Stimulated activated CD4-positive, alpha-beta T cell treated with anti-CD3 and anti-CD28 coated beads, Interleukin-1b, Interleukin-23, amount 100 ng/mL, for 24 hours (primary cell): ENCODE data around the gene SLC6A3.
"Not testable (repeated sequence)": the region's sequence is repeated elsewhere in the genome, so short reads cannot be mapped to it uniquely, and the experiment has no call there.

Experiments
- DNase-seq, 4 experiments: peaks; one replicate each; pipeline ENCODE4 v3.0.0-alpha.2; 2020; ENCODE audit warnings: low read depth in 4 of 4, low spot score in 1 of 4

Gene SLC6A3

GRCh38 chr5:1478271-1479035 lies 33.2 kb upstream of the SLC6A3 start:
- DNase-seq: no peak

DNA sequence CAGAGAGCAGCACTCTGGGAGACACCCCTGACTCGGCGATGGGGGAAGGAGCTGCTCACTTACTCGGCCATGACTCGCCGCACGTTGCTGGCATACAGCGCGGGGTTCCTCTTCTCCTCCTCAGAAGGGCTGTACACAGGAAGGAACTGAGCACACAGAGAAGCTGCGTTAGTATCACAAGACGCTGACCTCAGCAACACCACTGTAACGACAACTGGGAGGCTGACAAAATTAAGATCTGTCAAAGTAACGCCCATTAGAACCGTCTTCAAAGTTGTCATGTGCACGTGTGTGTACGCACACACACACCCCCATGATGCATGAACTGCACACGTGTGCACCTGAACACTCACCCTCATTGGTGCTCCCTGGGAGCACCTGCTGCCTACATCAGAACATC lies 32.1 kb upstream of the SLC6A3 start:
- no peak for DNase-seq

GRCh38 chr5:1476967-1477310 lies 31.7 kb upstream of the SLC6A3 start:
- DNase-seq: no peak

DNA sequence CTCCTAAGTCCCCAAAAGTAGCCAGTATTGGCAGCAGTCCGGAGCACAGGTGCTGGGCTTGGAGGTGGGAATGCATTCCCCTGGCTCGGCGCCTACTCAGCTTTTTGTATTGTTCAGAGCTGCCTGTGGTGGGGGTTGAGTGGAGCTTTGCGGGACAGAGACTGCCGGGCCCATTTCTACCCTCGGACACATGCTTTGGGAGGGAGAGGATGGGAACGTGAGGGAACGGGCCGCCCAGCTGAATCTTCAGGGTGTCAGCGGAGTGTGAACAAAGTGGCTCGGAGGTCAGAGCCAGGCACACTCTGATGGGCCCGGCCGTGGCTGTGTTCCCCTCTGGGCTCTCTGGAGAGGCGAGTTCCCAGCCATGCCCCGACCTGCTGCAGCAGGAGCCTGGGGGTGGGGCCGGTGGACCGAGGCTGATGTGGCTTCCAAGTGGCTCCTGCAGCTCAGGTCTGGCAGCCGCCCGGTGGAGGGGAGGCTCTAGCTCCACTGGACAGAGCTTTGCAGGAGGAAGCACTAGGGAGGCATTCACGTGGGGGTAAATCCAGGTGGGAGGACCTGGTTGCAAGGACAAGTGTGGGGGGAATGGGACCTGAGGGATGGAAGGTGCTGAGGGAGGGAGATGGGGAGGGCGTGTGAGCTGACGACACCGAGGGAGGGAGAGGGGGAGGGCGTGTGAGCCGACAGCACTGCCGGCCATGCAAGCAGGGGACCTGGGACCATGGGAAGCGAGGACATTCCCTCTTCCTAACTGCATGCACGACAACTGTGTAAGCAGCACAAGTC lies 31.1 kb upstream of the SLC6A3 start:
- DNase-seq: no peak

DNA sequence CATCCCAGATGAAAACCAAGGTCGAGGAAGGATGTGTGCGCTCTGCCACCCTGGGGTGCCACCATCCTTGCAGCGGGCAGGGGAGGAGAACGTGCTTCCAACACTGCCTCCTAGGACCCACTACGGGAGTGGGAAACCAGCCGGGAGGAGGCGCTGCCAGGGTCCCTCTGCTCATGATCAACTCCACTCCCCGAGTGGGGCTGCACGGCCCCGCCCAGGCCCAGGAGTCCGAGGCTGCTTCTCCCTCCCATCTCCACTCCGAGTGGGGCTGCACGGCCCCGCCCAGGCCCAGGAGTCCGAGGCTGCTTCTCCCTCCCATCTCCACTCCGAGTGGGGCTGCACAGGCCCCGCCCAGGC lies 30.3 kb upstream of the SLC6A3 start:
- DNase-seq: not testable (repeated sequence)

- no peak for DNase-seq
Observed at GRCh38 chr5:1474866-1475543, 29.8 kb upstream of the SLC6A3 start.

DNA sequence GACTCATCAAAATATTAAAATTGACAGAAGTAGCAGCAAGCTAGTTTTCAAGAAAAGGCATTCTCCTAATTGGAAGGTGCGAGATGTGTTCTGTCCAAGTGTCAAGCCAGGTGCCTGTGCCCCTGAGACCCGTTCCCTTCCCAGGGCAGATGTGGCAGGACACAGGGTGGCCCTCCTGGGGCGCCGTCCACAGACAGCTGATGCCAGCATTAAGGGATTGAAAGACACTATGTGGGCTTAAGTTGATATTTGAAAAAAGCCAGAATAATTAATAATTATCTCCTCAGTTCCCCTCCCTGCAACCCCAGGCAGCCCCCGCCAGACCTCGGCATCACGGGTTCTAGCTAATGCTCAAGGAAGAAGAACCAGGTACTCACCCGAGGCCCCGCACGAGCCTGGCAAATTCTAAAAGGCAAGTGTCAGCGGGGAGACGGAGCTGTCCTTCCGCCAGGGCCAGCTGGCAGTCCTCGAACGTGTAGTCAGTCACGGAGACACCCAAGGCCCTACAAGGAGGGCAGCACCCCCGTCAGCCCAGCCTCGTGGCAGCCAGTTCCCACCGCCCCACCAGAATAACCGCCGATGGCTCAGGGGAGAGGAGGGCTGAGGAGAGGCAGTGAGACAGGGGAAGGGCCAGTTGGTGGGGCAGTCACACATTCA lies 29.1 kb upstream of the SLC6A3 start:
- no peak for DNase-seq

GRCh38 chr5:1473746-1474145 lies 28.5 kb upstream of the SLC6A3 start:
- no peak for DNase-seq

DNA sequence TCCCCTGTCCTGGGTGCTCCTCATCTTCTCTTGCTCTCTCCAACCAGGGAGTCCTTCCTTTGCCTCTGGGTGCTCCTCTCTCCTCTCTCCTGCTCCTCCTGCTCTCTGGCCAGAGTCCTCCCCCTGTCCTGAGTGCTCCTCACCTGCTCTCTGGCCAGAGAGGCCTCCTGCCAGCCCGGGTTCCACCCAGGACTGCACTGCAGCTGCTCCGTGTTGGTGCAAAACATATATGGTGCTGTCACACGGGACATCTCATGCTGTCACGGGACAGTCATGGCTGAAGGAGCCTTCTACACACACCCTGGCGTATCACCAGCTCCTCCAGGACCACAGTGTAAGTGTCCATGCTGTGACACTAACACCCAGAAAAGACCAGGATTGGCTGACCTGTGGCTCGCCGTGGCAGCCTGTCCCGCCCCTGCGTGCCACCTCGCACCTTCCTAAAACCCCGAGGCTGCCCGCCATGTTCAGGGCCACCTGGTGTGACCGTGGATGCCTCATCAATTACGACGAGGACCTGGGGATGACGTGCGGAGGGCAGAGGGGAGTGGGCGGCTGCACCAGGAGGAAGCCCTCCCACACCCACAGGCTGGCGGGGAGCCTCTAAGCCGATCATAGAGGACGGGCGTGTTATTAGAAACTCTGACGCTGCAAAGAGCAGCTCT lies 27.9 kb upstream of the SLC6A3 start:
- DNase-seq: no peak

GRCh38 chr5:1471997-1472963 lies 27.0 kb upstream of the SLC6A3 start:
- no peak for DNase-seq

GRCh38 chr5:1471240-1471853 lies 26.1 kb upstream of the SLC6A3 start:
- no peak for DNase-seq

- no peak for DNase-seq
Observed at GRCh38 chr5:1470762-1471211, 25.5 kb upstream of the SLC6A3 start.

DNA sequence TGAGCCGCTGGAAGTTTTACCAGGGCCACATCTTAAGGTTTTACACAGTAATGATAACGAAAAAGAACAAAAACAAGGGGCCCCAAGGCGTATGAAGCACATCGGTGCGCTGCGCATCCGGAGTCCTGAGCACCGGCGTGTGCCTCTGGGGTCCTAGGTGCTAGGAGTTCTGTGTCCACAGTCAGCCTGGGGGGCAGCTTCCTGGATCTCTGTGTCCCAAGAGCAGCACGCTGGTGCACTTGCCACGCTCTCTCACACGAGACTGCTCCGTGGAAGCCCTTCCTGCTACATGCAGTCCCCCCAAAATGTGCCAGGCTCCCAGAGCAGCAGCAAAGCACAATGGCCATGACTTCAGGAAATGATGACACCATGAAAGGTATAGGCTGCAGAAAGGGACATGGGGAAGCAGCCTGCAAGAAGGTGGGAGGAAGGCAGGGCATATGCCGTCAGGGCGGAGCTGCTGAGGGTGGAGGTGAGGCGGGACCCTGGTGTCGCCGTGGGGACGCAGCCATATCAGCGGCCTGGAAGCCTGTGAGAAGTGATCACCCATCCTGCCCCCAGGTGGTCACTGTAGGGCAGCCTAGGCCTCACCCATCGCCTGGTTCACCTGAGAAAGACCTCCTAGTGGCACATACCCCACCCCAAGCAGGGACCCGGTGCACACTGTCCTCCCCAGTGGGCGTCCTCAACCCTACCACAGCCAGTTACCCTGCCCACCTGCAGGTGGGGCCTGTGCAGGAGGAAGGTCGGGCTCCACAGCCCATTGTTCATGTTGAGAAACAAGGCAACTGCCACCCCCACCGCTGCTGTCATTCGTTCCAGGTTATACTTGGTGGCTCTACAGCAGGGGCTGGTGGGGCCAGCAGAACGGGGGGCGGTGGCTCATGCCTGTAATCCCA lies 23.6 kb upstream of the SLC6A3 start:
- no peak for DNase-seq

GRCh38 chr5:1468247-1468612 lies 23.0 kb upstream of the SLC6A3 start:
- no peak for DNase-seq

GRCh38 chr5:1467341-1468246 lies 22.4 kb upstream of the SLC6A3 start:
- DNase-seq: no peak

DNA sequence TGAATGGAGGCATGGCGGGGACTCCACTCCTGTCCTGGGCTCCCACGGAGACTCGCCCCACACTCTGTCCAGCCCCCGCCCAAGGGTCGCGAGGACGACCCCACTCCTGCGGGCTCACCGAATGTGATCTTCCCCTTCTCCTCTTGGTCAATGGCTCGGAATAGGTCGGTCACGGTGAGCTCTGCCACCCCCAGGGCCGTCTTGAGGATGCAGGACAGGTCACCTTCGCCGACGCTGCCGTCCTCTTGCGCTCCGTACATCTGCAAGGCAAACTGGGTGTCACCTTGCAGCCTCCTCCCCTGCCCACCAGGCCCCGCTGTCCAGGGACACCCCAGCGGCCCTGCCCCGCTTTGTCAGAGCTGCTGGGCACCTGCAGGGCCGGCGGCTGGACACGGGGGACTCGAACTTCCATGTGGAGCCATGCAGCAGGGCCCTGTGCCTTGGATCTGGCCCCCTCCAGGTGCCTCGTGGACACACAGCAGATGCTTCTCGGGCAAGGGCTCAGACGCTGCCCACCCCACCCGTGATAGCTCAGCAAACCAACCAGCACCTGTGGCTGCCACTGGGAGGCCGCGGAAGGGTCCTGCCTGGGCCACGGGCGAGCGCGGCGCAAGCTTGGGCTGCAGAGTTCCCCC lies 21.5 kb upstream of the SLC6A3 start:
- no peak for DNase-seq

GRCh38 chr5:1465966-1466471 lies 20.8 kb upstream of the SLC6A3 start:
- no peak for DNase-seq
